Liver (tissue), 9 donors: Measurements from ENCODE around the gene NYNRIN. TPM values are rescaled to one million over a fixed set of nuclear protein-coding genes. Genes with fewer than 3 reads are reported as not detected.

ENCODE experiments used
- DNase-seq: peaks from one replicate; pipeline ENCODE4 v3.0.0-alpha.2; 2017; ENCODE audit warnings: low spot score
- H3K27ac ChIP-seq, 2 donors: one replicate each; pipeline ENCODE4 v1.7.0; 2013; ENCODE audit warnings: inconsistent platforms in 2 of 2, low read length in 2 of 2, control low read depth in 1 of 2, low read depth in 1 of 2, mild to moderate bottlenecking in 1 of 2
- H3K27me3 ChIP-seq, 4 donors: one replicate each; pipeline versions ENCODE4 v1.6.1 to v1.7.0; 2013; ENCODE audit warnings: low read length in 3 of 4, inconsistent platforms in 1 of 4, mild to moderate bottlenecking in 1 of 4, moderate library complexity in 1 of 4; ENCODE audit not compliant: control insufficient read depth in 4 of 4, insufficient read depth in 4 of 4
- H3K36me3 ChIP-seq, 4 donors: one replicate each; pipeline versions ENCODE4 v1.6.1 to v1.7.0; 2013; ENCODE audit warnings: low read length in 3 of 4, mild to moderate bottlenecking in 3 of 4, low read depth in 1 of 4, moderate library complexity in 1 of 4; ENCODE audit not compliant: control insufficient read depth in 4 of 4, insufficient read depth in 3 of 4
- H3K4me1 ChIP-seq, 4 donors: one replicate each; pipeline versions ENCODE4 v1.6.1 to v1.7.0; 2013; ENCODE audit warnings: low read length in 3 of 4, mild to moderate bottlenecking in 3 of 4, moderate library complexity in 1 of 4; ENCODE audit not compliant: control insufficient read depth in 4 of 4, insufficient read depth in 4 of 4
- H3K4me3 ChIP-seq, 3 donors: one replicate each; pipeline versions ENCODE4 v1.6.1 to v1.7.0; 2013; ENCODE audit warnings: low read length in 3 of 3, control low read depth in 1 of 3, low read depth in 1 of 3, mild to moderate bottlenecking in 1 of 3
- H3K9ac ChIP-seq, 2 donors: one replicate each; pipeline ENCODE4 v1.7.0; 2013; ENCODE audit warnings: low read length in 2 of 2, mild to moderate bottlenecking in 2 of 2, moderate library complexity in 2 of 2, control low read depth in 1 of 2, low read depth in 1 of 2
- H3K9me3 ChIP-seq, 4 donors: one replicate each; pipeline versions ENCODE4 v1.6.1 to v1.7.0; 2013; ENCODE audit warnings: low read length in 3 of 4; ENCODE audit not compliant: control insufficient read depth in 4 of 4
- ATF3 ChIP-seq: IDR thresholded peaks from 2 replicates; pipeline ENCODE4 v1.6.1; 2016; ENCODE audit warnings: antibody characterized with exemption
- CTCF ChIP-seq: fragments of 150-350 bp; IDR thresholded peaks from 2 replicates; pipeline ENCODE4 v1.5.1; 2017; ENCODE audit warnings: improper control_type of control experiment, low read depth, low read length; ENCODE audit not compliant: missing input control
- EGR1 ChIP-seq, 2 donors: IDR thresholded peaks; 2 replicates each; pipeline ENCODE4 v1.6.1; 2016 to 2018; ENCODE audit warnings: antibody characterized with exemption in 2 of 2, low read depth in 2 of 2
- FOXA1 ChIP-seq: IDR thresholded peaks from 2 replicates; pipeline ENCODE4 v1.6.1; 2016; ENCODE audit warnings: antibody characterized with exemption
- FOXA2 ChIP-seq: IDR thresholded peaks from 2 replicates; pipeline ENCODE4 v1.6.1; 2016; ENCODE audit warnings: antibody characterized with exemption
- GABPA ChIP-seq, 2 donors: IDR thresholded peaks in 1 of 2; conservative IDR thresholded peaks in 1 of 2; 2 replicates each; pipeline ENCODE4 v1.6.1; 2016; ENCODE audit warnings: antibody characterized with exemption in 2 of 2, mild to moderate bottlenecking in 1 of 2, moderate library complexity in 1 of 2
- HNF4A ChIP-seq, 2 donors: conservative IDR thresholded peaks; 2 replicates each; pipeline ENCODE4 v1.6.1; 2016; ENCODE audit warnings: antibody characterized with exemption in 2 of 2, mild to moderate bottlenecking in 2 of 2
- HNF4G ChIP-seq: IDR thresholded peaks from 2 replicates; pipeline ENCODE4 v1.6.1; 2016; ENCODE audit warnings: antibody characterized with exemption
- JUND ChIP-seq, 2 donors: IDR thresholded peaks; 2 replicates each; pipeline ENCODE4 v1.6.1; 2016; ENCODE audit warnings: antibody characterized with exemption in 2 of 2
- MAX ChIP-seq: IDR thresholded peaks from 2 replicates; pipeline ENCODE4 v1.6.1; 2016; ENCODE audit warnings: antibody characterized with exemption
- NR2F2 ChIP-seq: IDR thresholded peaks from 2 replicates; pipeline ENCODE4 v1.6.1; 2016; ENCODE audit warnings: antibody characterized with exemption
- RAD21 ChIP-seq, 2 donors: IDR thresholded peaks; 2 replicates each; pipeline ENCODE4 v1.6.1; 2016; ENCODE audit warnings: antibody characterized with exemption in 2 of 2, mild to moderate bottlenecking in 2 of 2
- REST ChIP-seq: IDR thresholded peaks from 2 replicates; pipeline ENCODE4 v1.6.1; 2016; ENCODE audit warnings: antibody characterized with exemption, mild to moderate bottlenecking
- RXRA ChIP-seq, 2 donors: IDR thresholded peaks; 2 replicates each; pipeline ENCODE4 v1.6.1; 2017 to 2018; ENCODE audit warnings: antibody characterized with exemption in 2 of 2, mild to moderate bottlenecking in 1 of 2
- SP1 ChIP-seq: IDR thresholded peaks from 2 replicates; pipeline ENCODE4 v1.6.1; 2018; ENCODE audit warnings: antibody characterized with exemption, mild to moderate bottlenecking
- TAF1 ChIP-seq: conservative IDR thresholded peaks from 2 replicates; pipeline ENCODE4 v1.6.1; 2016; ENCODE audit warnings: antibody characterized with exemption, mild to moderate bottlenecking
- YY1 ChIP-seq: IDR thresholded peaks from 2 replicates; pipeline ENCODE4 v1.6.1; 2016; ENCODE audit warnings: antibody characterized with exemption, mild to moderate bottlenecking
- ZBTB33 ChIP-seq: IDR thresholded peaks from 2 replicates; pipeline ENCODE4 v1.6.1; 2016; ENCODE audit warnings: antibody characterized with exemption
- WGBS: extraction: QIAGEN DNeasy Blood & Tissue Kit; methylation state at CpG from one replicate; pipeline ENCODE4 v1.1.7; 2013; 5-methylcytosine and 5-hydroxymethylcytosine counted together
- polyA plus RNA-seq, 2 donors: library from polyadenylated mRNA; stranded (reverse) in 1 of 2; unstranded in 1 of 2; fragments of 200-250 nt in 1 of 2; fragments of >200 nt in 1 of 2; fragmentation: Nextera tagmentation in 1 of 2; extraction: Ambion mirVana in 1 of 2; gene quantifications; one replicate each; pipeline versions ENCODE4 v1.2.1 to v1.2.3, GENCODE V29; 2013 to 2015
- total RNA-seq, 2 donors: library from RNA; depleted of rRNA; stranded (reverse); fragments of >200 nt; gene quantifications; one replicate each; pipeline ENCODE4 v1.2.3, GENCODE V29; 2014
- donor health status: healthy.
- donor health status: healthy.
- donor health status: healthy.
- donor health status: healthy.
- donor health status: healthy.

Gene NYNRIN
- total and polyA plus RNA-seq, 4 donors = 0.89 to 11.0 (median 1.8) TPM

GRCh38 chr14:24434036-24434435, 35.2 kb downstream of the NYNRIN start:
- Histone ChIP-seq H3K9ac (no peak overlapping the region), H3K36me3 (peaks cover 12 to 44% (median 32%) of the 10 kb centered on the region in 4 donors), H3K4me3 (no peak overlapping the region), H3K27ac (no peak overlapping the region), H3K9me3 (no peaks in the 10 kb centered on the region), H3K4me1 (peaks cover 2 to 61% (median 43%) of the 10 kb centered on the region in 4 donors), H3K27me3 (no peaks in the 10 kb centered on the region)
- no peak for DNase-seq
- TF ChIP-seq TAF1 (no peak), RXRA (IDR thresholded peaks at IDR 0.05) (no peak), FOXA2 (no peak), SP1 (no peak), NR2F2 (no peak), RAD21 (IDR thresholded peaks at IDR 0.05) (no peak), ZBTB33 (no peak), ATF3 (no peak), HNF4G (no peak), MAX (no peak), GABPA (IDR thresholded peaks at IDR 0.05 in 1 of 2, conservative IDR thresholded peaks at IDR 0.05 in 1 of 2) (no peak), JUND (IDR thresholded peaks at IDR 0.05) (no peak), EGR1 (IDR thresholded peaks at IDR 0.05; ENCODE audit: low read depth in 2 of 2) (no peak), HNF4A (conservative IDR thresholded peaks at IDR 0.05) (no peak), CTCF (no peak), FOXA1 (no peak), REST (no peak), YY1 (no peak)
- 82% methylated on average over 7 of the region's 7 CpGs for WGBS
